ENCODE results near the gene COL6A2.

- TF ChIP-seq JUNB (IDR thresholded peaks at IDR 0.05; ENCODE audit: unreplicated experiment) = no peak
- TF ChIP-seq CTCF (conservative IDR thresholded peaks at IDR 0.05; ENCODE audit: low read depth in 2 of 2) = no peak
- no peak for TF ChIP-seq ETS1 (IDR thresholded peaks at IDR 0.05)
- no peak for TF ChIP-seq EZH2 (IDR thresholded peaks at IDR 0.05; ENCODE audit: low read depth, unreplicated experiment)
- no peak for TF ChIP-seq REST (IDR thresholded peaks at IDR 0.05; ENCODE audit: unreplicated experiment)
- TF ChIP-seq EZH2phosphoT487 (IDR thresholded peaks at IDR 0.05; ENCODE audit: unreplicated experiment) = no peak
Observed at GRCh38 chr21:46150073-46150472, 52.2 kb downstream of the COL6A2 start.

Data from GM23338 (cell line).